ENCODE results near the gene HYCC1.

Gene HYCC1

GRCh38 chr7:23017309-23017708, 3.4 kb upstream of the HYCC1 start:
- no peak for DNase-seq (ENCODE audit: extremely low read depth in 1 of 2, low read depth in 1 of 2)

GRCh38 chr7:23016345-23017253, 2.7 kb upstream of the HYCC1 start:
- DNase-seq (ENCODE audit: extremely low read depth in 1 of 2, low read depth in 1 of 2), result no peak

GRCh38 chr7:23014681-23015080, 751 bp upstream of the HYCC1 start:
- DNase-seq (ENCODE audit: extremely low read depth in 1 of 2, low read depth in 1 of 2), result no peak

- no peak for DNase-seq (ENCODE audit: extremely low read depth in 1 of 2, low read depth in 1 of 2)
Observed at GRCh38 chr7:23012908-23013714, 819 bp downstream of the HYCC1 start.

- no peak for DNase-seq (ENCODE audit: extremely low read depth in 1 of 2, low read depth in 1 of 2)
Observed at GRCh38 chr7:23012186-23012585, 1.7 kb downstream of the HYCC1 start.

GRCh38 chr7:23011222-23011924, 2.6 kb downstream of the HYCC1 start:
- DNase-seq (ENCODE audit: extremely low read depth in 1 of 2, low read depth in 1 of 2), result no peak

GRCh38 chr7:23009303-23009702, 4.6 kb downstream of the HYCC1 start:
- no peak for DNase-seq (ENCODE audit: extremely low read depth in 1 of 2, low read depth in 1 of 2)

- no peak for DNase-seq (ENCODE audit: extremely low read depth in 1 of 2, low read depth in 1 of 2)
Observed at GRCh38 chr7:23004247-23004520, 9.7 kb downstream of the HYCC1 start.

- no peak for DNase-seq (ENCODE audit: extremely low read depth in 1 of 2, low read depth in 1 of 2)
Observed at GRCh38 chr7:23003505-23004246, 10.3 kb downstream of the HYCC1 start.

- no peak for DNase-seq (ENCODE audit: extremely low read depth in 1 of 2, low read depth in 1 of 2)
Observed at GRCh38 chr7:23002698-23003097, 11.2 kb downstream of the HYCC1 start.

GRCh38 chr7:23001610-23002009, 12.3 kb downstream of the HYCC1 start:
- DNase-seq (ENCODE audit: extremely low read depth in 1 of 2, low read depth in 1 of 2), result no peak

GRCh38 chr7:23000597-23001360, 13.2 kb downstream of the HYCC1 start:
- DNase-seq (ENCODE audit: extremely low read depth in 1 of 2, low read depth in 1 of 2), result no peak

GRCh38 chr7:22998519-22998896, 15.4 kb downstream of the HYCC1 start:
- DNase-seq (ENCODE audit: extremely low read depth in 1 of 2, low read depth in 1 of 2), result no peak

GRCh38 chr7:22997871-22998518, 15.9 kb downstream of the HYCC1 start:
- no peak for DNase-seq (ENCODE audit: extremely low read depth in 1 of 2, low read depth in 1 of 2)

- DNase-seq (ENCODE audit: extremely low read depth in 1 of 2, low read depth in 1 of 2), result no peak
Observed at GRCh38 chr7:22996470-22996869, 17.5 kb downstream of the HYCC1 start.

GRCh38 chr7:22995011-22995410, 18.9 kb downstream of the HYCC1 start:
- DNase-seq (ENCODE audit: extremely low read depth in 1 of 2, low read depth in 1 of 2), result no peak

GRCh38 chr7:22992874-22993840, 20.8 kb downstream of the HYCC1 start:
- no peak for DNase-seq (ENCODE audit: extremely low read depth in 1 of 2, low read depth in 1 of 2)

- DNase-seq (ENCODE audit: extremely low read depth in 1 of 2, low read depth in 1 of 2), result no peak
Observed at GRCh38 chr7:22990588-22990949, 23.4 kb downstream of the HYCC1 start.
